HG03520 (cell line): Measurements from ENCODE around the gene ANO6.

Source experiments
- ATAC-seq: cut with Tn5 transposase; IDR thresholded peaks from one replicate; pipeline ENCODE4 v1.9.1; 2021; ENCODE audit warnings: mild to moderate bottlenecking, moderate library complexity; ENCODE audit not compliant: unreplicated experiment

Gene ANO6

GRCh38 chr12:45398552-45398951 is 182.7 kb downstream of the ANO6 start:
- ATAC-seq, result no peak

- no peak for ATAC-seq
These were observed 185.1 kb downstream of the ANO6 start for GRCh38 chr12:45400991-45401390.

- ATAC-seq, result no peak
These were observed 186.4 kb downstream of the ANO6 start for GRCh38 chr12:45402288-45402687.

- ATAC-seq, result no peak
These were observed 191.3 kb downstream of the ANO6 start for GRCh38 chr12:45406988-45407850.

- no peak for ATAC-seq
These were observed 192.3 kb downstream of the ANO6 start for GRCh38 chr12:45407981-45408728.

GRCh38 chr12:45408729-45409114 is 192.8 kb downstream of the ANO6 start:
- ATAC-seq, result no peak

- ATAC-seq, result no peak
These were observed 194.1 kb downstream of the ANO6 start for GRCh38 chr12:45409966-45410365.

GRCh38 chr12:45411626-45412025 is 195.7 kb downstream of the ANO6 start:
- ATAC-seq, result no peak

GRCh38 chr12:45415393-45415817 is 199.5 kb downstream of the ANO6 start:
- peak; percentile 97 for ATAC-seq

- ATAC-seq, result no peak
These were observed 200.2 kb downstream of the ANO6 start for GRCh38 chr12:45416126-45416525.

- no peak for ATAC-seq
These were observed 202.6 kb downstream of the ANO6 start for GRCh38 chr12:45418520-45418919.

GRCh38 chr12:45419317-45419814 is 203.5 kb downstream of the ANO6 start:
- no peak for ATAC-seq

- no peak for ATAC-seq
These were observed 205.8 kb downstream of the ANO6 start for GRCh38 chr12:45421736-45422135.

- ATAC-seq, result no peak
These were observed 208.0 kb downstream of the ANO6 start for GRCh38 chr12:45423931-45424330.

GRCh38 chr12:45425426-45425825 is 209.5 kb downstream of the ANO6 start:
- no peak for ATAC-seq

GRCh38 chr12:45426294-45426693 is 210.4 kb downstream of the ANO6 start:
- no peak for ATAC-seq

- ATAC-seq, result no peak
These were observed 211.1 kb downstream of the ANO6 start for GRCh38 chr12:45427042-45427441.

- ATAC-seq, result no peak
These were observed 213.9 kb downstream of the ANO6 start for GRCh38 chr12:45429831-45430230.

GRCh38 chr12:45431126-45431525 is 215.2 kb downstream of the ANO6 start:
- ATAC-seq, result no peak

GRCh38 chr12:45432710-45433109 is 216.8 kb downstream of the ANO6 start:
- no peak for ATAC-seq

- no peak for ATAC-seq
These were observed 217.6 kb downstream of the ANO6 start for GRCh38 chr12:45433441-45433868.

- ATAC-seq, result no peak
These were observed 218.2 kb downstream of the ANO6 start for GRCh38 chr12:45434094-45434493.
